AG09319 (cell line): ENCODE data around the gene FMN2.

Experiments
- DNase-seq: peaks from one replicate; pipeline ENCODE4 v3.0.0-alpha.2; 2010; ENCODE audit warnings: low read depth; ENCODE audit errors: extremely low read depth
- TF ChIP-seq, protein P1 (sequence below): IDR thresholded peaks from 2 replicates; pipeline ENCODE4 v1.5.1; 2011; ENCODE audit warnings: low read depth, mild to moderate bottlenecking, inconsistent platforms, low read length, moderate library complexity

Gene FMN2

DNA sequence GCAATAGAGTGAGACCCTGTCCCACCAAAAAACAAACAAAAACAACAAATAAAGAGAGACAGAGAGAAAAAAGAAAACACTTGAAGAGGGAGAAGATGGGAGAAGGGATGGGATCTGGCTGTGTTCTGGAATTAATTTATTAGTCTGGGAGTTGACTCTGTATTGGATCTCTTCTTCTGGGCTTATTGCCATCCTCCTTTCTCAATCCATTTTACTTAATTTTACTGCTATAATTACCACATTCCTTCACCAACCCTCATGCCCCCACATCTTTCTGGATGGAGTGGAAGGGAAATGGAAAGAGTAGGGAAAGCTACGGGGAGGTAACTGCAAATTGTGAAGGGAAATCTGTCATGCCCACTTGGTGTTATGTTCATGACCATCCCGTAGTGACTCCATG is 42.9 kb downstream of the FMN2 start:
- peak; percentile 67 for DNase-seq
- TF ChIP-seq, protein P1, sequence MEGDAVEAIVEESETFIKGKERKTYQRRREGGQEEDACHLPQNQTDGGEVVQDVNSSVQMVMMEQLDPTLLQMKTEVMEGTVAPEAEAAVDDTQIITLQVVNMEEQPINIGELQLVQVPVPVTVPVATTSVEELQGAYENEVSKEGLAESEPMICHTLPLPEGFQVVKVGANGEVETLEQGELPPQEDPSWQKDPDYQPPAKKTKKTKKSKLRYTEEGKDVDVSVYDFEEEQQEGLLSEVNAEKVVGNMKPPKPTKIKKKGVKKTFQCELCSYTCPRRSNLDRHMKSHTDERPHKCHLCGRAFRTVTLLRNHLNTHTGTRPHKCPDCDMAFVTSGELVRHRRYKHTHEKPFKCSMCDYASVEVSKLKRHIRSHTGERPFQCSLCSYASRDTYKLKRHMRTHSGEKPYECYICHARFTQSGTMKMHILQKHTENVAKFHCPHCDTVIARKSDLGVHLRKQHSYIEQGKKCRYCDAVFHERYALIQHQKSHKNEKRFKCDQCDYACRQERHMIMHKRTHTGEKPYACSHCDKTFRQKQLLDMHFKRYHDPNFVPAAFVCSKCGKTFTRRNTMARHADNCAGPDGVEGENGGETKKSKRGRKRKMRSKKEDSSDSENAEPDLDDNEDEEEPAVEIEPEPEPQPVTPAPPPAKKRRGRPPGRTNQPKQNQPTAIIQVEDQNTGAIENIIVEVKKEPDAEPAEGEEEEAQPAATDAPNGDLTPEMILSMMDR = no peak

DNA sequence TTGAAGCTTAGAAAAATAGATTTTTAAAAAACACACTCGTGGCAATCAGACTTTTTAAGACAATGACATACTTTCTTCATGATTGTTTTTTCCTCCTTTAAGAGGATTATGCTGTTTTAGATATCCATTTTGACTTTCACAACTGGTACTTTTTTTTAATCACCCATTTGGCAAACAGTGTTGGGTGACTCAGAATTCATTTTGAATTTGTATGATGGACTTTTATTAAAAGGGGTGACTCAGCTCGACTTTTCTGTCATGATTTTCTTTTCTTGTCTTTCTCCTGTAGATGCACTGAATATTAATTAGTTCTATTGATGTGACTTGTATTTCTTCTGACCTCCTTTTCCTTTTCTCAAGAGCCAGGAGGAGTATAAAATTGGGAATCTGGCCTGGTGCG is 44.7 kb downstream of the FMN2 start:
- no peak for DNase-seq
- TF ChIP-seq, protein P1 = no peak

DNA sequence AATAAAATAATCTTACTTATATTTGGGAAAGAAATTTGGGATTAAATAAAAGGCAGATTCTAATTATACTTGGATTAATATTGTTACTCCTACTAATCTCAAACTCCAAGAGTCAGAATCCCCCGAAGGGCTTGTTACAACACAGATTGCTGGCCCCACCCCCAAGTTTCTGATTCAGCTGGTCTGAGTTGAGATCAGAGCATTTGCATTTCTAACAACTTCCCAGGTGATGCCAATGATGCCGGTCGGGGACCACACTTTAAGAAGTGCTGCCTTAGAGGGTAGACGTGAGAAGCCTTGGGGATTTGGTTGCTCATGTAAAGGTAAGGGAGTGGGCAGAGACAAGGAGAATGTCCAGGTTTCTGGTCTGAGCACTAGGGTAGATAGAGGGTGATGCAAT is 47.2 kb downstream of the FMN2 start:
- no peak for DNase-seq
- TF ChIP-seq, protein P1 = no peak

DNA sequence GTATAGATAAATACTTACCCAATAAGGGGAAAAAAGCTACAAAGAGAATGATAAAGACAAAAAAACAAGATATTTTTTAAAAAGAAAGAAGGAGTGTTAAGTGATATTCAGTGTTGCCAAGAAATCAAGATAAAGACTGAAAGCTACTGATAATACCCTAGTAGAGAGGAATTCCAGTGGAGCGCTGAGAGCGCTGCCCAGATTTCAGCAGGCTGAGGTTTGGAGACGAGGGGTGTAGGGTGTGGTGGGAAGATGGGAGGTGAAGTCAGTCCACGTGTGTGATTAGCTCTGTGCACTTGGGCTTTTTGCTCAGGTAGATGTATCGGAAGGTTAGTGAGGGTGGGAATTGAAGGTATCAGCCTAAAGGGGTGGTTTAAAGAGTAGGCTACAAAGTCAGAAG is 47.8 kb downstream of the FMN2 start:
- DNase-seq = no peak
- TF ChIP-seq, protein P1 = no peak

DNA sequence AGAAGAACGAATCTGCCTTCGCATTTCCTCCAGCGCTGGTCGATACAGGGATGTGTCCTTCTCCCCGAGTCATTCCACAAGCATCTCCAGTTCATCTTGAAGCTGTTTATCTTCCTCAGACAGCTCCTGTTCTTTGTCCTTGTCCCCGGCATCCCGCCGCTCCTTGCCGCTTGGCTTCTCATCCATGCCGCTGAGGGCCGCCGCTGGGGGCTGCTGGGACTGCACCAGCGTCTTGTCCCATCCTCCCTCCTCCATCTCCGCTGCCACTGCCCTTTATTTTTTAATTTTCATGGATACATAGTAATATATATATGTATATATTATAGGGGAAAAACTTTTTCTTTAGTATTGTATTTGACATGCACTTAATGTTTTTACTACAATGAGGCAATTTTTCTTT is 53.4 kb downstream of the FMN2 start:
- TF ChIP-seq, protein P1 = no peak
- no peak for DNase-seq

DNA sequence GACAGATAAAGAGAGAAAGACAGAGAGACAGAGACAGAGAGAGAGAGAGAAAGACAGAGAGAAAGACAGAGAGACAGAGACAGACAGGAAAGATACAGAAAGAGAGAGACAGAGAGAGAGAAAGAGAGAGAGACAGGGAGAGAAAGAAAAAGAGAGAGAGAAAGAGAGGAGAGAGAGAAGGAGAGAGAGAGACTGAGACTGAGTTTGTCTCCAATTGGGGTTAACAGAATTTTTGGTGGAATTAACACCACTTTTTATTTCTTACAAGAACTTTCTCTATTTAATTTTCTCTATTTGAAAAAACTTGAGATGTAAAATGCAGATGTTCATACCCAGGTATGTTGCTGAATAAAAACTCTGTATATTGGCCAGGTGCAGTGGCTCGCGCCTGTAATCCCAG is 56.6 kb downstream of the FMN2 start:
- TF ChIP-seq, protein P1 = no peak
- no peak for DNase-seq

DNA sequence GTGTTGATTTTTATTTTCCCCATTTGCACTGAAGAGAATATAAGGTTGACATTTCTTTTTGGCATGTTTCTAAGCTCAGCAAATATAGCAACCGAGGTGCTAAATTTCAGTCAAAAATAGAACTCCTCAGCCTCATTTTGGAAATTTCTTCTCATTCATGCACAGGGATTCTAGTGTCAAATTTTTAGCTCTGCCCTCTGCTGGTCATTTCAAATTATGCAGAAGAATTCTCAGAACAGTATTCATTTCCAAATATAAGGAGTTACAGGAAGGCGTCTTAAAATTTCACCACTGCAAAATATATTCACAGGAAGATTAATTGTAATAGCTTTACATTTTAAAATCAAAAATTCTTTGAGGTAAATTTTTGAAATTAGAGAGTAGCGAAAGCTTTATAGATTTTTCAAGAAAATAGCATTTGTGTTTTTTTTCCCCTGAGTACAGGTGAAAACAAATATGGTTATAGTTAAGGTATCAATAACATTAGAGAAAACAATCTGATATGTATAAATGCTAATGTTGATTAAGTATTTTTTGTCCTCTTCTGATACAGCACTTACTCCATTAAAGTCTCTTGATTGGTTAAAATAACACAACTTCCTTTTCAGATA is 57.9 kb downstream of the FMN2 start:
- DNase-seq = no peak
- TF ChIP-seq, protein P1 = peak; percentile 64
